HG03280 (cell line): ENCODE data around the gene FAM43A.

ENCODE experiments used
- ATAC-seq: cut with Tn5 transposase; IDR thresholded peaks from one replicate; pipeline ENCODE4 v1.9.1; 2021; ENCODE audit warnings: mild to moderate bottlenecking, moderate library complexity; ENCODE audit not compliant: unreplicated experiment

Gene FAM43A

DNA sequence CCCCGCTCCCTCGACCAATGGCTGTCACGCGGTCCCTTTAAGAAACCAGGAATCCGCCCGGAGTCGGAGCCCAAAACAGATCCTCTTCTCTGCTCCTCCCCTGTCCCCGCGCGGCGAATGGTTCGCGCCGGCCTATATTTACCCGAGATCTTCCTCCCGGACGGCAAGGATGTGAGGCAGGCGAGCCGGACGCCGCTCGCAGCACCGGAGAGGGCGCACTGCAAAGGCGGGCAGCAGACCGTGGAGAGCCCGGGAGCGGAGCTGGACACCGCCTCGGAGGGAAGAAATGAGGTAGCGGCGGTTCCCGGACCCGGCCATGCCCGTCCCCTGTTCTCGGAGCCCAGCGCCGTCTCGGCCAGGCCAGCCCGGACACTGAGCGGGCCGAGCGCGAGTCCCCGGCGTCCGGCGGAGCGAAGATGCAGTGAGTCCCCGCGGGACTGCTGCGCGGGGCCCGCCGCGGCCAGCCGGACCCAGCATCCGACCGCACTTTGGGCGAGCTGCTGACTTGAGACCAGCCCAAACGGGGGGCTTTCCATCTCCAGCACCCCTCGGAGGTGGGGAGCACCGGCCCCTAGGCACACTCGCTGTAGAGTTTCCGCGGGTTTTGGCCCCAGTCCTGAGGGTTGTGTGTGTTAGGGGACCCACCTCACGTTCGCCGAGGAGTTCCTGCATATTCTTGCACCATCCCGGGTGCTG lies at the start of gene FAM43A:
Gene FAM43A, plus strand, starts transcription at position 166 of the 696 bp plus-strand sequence. CDS start 944 bp downstream, outside the sequence.
- peak; percentile 44 for ATAC-seq

- no peak for ATAC-seq
Observed at GRCh38 chr3:194637066-194637465, 48.6 kb upstream of the FAM43A start.

DNA sequence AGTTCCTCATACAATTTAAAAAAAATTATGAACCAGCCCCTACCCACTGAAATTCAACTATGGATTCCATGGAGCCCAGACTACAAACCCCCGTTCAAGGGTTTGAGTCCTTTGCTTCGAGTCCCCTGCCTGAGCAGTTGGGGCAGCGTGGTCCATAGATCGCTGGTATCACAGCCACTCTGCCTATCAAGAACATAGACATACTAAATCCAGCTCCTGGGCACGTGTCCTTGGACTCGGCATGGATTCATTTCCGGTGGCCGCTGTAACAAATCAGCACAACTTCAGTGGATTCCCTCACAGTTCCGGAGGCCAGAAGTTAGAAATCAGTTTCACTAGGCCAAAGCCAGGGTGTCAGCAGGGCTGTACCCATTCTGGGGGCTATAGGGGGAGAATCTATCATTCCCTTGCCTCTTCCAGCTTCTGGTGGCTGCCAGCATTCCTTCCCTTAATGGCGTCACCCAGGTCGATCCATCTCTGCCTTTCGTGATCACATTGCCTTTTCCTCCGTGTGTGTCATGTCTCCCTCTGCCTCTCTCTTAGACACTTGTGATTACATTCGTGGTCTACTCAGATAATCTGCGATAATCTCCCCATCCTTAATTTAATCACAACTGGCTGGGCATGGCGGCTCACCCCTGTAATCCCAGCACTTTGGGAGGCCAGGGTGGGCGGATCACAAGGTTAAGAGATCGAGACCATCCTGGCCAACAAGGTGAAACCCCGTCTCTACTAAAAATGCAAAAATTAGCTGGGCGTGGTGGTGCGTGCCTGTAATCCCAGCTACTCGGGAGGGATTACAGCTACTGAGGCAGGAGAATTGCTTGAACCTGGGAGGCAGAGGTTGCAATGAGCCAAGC lies 47.9 kb upstream of the FAM43A start:
- no peak for ATAC-seq

- ATAC-seq = no peak
Observed at GRCh38 chr3:194638991-194639605, 46.6 kb upstream of the FAM43A start.

GRCh38 chr3:194640829-194641228 lies 44.9 kb upstream of the FAM43A start:
- no peak for ATAC-seq

- ATAC-seq = no peak
Observed at GRCh38 chr3:194642769-194643168, 42.9 kb upstream of the FAM43A start.

DNA sequence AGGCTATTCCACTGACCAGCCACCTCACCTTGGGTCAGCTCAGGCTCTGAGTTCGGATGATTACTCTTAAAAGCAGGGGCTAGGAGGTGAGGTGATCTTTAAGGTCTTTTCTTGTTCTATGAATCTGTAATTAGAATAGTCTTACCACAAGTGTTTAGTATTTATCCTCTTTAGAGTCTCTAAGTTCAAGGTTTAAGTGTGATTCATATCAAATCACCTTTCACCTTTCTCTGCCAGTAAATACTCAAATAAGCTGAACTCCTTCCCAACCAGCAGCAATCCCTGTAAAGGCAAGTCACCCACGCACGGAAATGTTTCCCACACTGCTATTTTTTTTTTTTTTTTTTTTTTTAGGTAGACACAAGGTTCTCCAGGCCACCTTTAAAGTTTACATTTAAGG lies 37.9 kb upstream of the FAM43A start:
- no peak for ATAC-seq

DNA sequence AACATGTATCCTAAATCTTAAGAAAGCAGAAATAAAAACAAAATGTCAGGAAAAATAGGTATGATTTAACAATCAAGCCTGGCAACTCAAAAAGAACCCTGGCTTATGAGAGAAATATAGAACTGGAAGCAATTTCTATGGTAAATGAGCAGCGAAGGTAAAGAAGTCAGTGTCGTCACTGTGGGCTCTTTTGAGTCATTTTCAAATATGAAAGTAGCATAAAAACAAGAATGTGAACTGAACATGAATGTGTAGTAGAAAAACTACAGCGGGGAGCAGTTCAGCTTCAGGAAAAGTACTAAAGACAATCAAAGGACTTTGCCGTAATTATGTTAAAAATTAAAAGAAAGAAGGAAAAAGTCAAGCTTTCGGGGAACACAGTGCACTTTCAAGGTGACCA lies 31.2 kb upstream of the FAM43A start:
- ATAC-seq = no peak

DNA sequence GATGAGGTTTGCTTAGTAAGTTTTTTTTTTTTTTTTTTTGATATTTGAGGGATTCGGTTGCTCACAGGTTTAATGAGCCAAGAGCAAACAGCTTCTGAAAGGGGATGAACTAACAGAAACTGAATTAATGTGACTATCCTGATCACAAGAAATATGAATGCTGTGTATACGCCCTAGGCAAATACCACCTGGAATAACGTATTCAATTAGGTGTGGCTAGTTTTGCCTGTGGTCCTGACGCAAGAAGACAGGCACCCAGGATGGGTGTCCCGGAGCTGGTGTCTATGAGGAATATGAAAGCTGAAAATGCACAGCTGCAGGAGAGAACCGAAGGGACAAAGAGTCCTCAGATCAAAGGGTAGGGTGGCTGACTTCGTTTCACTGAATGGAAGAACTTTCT lies 28.2 kb upstream of the FAM43A start:
- no peak for ATAC-seq

DNA sequence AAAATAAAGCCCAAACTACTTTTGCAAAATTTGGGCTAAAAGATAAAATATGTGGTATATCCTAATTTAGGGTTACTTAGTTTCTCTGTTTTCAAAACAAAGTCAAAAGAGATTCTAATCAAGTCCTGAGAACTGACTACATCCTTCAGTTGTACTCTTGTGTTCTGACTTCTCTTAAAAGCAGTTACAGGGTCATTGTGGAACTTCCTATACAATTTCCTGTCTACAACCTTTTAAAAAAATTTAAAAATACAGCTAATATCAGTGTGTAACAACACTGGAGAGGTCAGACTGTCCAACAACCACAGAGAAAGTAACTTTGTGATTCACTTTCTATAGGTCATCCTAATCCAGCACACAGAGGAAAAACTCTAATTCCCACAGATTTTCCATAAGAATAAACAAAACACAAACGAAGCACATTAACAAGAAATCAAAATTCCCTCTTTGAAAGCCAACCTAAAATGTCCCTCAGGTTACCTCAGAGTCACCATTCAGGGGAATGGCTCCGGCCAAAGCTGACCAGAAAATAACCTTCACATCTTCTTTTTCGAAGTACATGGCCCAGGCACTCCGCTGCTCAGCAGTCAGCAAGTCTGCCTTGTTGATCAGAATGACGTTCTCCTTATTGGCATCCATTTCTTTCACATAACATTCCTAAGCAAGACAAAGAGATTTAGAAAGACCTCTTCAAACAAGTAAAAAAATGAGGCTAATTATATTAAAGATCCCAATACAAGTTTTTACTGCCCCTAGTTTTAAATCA lies 27.0 kb upstream of the FAM43A start:
- no peak for ATAC-seq

DNA sequence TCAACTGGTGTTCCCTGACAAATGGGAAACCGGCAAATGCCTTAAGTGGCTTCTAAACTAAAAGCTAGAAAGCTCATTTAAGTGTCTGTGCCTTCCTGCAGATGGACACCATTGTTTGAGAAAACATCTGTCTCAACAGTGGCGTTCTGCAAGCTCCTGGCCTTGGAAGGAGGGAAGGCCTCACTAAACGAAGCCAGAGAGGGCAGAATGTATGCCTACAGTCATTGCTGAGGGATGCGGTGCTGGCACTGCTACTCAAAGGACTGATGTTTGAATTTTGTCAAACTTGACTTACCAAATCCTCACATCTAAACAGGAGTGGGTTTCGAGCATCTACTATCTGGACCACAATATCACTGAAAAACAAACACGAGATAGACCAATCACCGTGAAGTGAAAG lies 25.9 kb upstream of the FAM43A start:
- ATAC-seq = no peak

DNA sequence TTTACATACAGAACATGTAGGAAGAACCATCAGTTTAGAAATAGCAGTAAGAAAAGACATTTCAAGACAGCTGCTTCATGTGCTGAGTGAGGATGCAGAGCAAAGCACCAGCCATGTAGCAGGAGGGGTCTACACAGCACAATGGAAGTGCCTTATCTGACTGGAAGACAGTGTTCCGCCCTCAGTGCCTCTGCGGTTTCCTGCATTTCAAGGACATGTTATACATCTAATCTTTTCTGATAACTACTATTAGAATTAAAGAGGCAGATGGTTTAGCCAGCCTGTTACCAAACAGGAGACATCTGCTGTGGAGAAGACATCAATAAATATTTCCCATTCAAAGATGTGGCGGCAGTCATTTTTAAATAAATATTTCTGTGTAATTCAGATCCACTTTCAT lies 24.3 kb upstream of the FAM43A start:
- ATAC-seq = no peak

DNA sequence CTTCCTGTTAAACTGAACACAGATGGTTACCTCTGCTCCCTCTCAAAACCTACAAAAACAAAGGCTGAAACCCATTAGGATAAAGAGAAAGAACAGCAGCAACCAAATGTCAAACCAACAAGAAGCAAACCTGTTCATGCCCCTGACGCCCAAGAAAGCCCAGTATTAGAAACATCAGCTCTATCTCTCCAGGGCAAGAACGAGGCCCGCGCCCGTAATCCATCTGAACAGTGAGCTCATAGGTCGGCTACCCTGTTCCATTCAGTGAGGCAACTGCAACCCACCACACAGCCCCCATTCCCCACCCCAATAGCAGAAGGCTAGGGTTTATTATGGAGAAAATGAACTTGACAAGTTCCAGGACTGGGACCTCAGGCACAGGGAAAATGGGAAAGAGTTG lies 23.7 kb upstream of the FAM43A start:
- no peak for ATAC-seq

DNA sequence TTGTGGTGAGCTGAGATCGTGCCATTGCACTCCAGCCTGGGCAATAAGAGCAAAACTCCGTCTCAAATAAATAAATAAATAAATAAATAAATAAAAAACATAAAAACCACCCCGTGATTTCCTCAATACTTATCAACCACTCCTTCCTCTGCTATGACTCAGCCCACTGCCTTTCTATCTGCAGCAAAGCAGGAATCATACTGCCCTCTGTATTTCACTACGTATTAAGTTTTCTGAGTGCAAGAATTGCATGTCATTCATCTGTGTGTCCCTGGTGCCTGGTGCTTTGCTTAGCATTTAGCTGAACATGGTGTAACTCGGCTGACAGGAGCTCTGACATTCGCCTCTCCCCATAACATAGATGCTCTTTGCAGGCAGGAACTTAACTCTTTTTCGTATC lies 20.8 kb upstream of the FAM43A start:
- no peak for ATAC-seq

DNA sequence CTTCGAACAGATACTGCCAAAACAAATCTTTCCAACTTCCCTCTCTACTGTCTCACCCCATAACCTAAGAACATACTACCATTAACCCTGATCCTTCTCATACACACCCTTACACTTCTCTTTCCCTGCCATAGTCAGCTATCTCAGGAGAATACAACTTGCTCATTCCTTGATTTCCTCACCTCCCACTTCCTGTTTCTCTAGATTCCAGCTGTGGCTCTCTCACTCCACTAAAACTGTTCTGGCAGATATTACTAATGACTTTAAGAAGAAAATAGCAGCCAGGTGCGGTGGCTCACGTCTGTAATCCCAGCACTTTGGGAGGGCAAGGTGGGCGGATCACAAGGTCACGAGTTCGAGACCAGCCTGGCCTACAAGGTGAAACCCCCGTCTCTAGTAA lies 18.3 kb upstream of the FAM43A start:
- no peak for ATAC-seq

DNA sequence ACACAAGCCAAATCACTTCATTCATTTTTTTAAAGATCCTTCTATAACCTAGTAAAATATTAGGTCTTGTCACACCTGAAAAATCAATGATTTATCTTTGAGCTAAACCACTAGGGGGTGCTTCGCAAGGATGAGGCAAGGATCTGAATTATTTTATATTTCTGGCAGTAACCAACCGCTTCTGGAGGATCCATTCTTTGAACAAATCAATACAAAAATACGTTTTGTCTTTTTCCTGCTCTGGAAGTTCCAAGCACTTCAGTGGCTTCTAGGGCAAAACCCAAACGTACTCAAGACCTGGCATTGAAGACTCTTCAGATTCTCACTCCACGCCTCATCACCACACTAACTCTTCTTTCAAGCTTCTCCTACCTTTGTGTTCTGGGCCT lies 14.2 kb upstream of the FAM43A start:
- no peak for ATAC-seq

DNA sequence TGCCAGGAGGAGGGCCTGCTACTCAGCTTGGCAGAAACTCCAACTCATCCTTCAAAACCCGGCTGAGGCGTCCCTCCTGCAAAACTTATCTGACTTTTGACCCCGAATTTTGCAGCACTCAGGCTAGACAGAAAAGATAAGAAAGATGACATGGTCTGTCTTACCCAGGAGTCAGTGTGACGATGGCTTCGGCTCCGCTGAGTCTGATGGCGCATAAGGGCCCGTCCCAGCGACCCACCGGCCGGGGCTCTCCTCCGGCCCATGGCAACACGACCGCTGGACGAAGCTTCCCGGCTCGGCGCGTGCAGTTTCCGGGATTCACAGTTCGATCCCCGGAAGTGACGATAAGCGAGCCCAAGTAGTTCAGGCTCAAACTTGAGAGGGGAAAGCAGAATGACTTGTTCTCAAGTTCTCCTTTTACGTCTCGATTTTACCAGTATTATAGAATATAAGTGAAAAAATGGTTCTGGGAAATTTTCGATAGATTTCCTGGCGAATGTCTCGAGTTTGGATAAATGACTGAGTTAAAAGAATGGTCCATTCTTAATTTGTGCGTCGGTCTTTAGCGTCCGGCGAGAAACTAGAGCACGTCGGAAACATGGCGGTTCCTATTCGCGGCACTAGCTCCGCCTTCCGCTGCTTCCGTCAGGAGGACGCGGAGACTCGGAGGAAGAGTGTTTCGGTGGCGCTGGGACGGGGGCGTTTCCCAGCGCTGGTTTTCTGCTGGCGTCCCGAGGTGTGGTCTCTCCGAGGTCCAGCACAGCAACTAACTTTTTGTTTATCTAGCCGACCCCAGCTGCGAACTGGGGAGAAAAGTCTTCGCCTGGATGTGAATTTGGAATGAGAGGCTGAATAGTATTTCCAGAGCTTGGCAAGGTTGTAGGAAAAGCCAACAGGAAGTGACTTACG lies 13.5 kb upstream of the FAM43A start, which contains the start of gene LSG1:
Gene LSG1, minus strand, starts transcription at position 292 of the 909 bp plus-strand sequence. Its CDS starts 29 bp downstream, at position 263.
- ATAC-seq = peak; percentile 85

GRCh38 chr3:194672876-194673275 lies 12.8 kb upstream of the FAM43A start:
- ATAC-seq = no peak

- ATAC-seq = no peak
Observed at GRCh38 chr3:194673761-194674160, 11.9 kb upstream of the FAM43A start.

DNA sequence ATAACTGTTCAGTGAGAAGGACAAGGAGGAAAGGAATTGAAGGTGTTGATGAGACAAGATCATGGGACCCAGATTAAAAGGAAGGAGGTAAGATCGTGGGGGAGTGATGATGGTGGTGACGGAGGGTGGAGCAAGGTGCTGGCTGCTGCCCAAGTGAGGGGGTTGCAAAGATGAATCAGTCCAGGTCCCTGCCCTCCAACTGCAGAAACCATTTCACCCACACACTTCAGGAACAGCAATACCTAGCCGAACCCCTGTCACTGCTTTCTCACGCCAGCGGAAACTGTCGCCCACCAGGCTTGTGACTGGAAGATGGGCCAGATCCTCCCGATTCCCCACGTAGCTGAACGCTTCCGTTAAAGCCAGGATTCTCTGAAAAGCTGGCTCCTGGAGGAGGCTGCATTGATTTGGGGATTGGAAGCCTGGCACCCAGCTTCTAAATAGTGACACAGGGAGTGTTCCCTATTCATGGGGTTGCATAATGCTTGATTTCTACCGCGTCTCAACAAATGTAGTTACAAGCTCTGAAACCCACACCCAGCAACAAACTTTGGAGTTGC lies 10.5 kb upstream of the FAM43A start:
- no peak for ATAC-seq
